ENCODE results near the gene SKA1. TPM values are rescaled to one million over a fixed set of nuclear protein-coding genes. Genes with fewer than 3 reads are reported as not detected.
A peak's percentile ranks its signal among the peaks of the same experiment; 100 is the strongest.

The SKA1 gene
- total and polyA plus RNA-seq, 2 experiments from 2014 or later = 3.3 to 8.5 TPM

DNA sequence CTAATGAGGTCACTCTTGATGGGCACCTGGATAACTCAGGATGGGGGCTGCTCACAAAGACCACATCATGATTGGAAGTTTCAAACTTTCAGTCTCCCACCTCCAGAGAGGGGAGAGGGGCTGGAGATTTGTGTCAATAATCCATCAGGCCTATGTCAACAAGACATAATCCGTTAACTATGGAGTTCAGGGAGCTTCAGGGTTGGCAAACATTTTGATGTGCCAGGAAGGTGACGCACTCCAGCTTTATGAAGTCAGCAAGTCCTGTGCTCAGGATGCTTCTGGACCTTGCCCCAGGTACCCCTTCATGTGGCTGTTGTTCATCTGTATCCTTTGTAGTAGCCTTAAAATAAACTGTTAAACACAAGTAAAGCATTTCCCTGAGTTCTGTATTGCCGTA is 19.0 kb downstream of the SKA1 start:
- no peaks in the 10 kb centered on the region for H3K9me3 ChIP-seq (ENCODE audit: low read depth)
- no peak overlapping the region for H3K4me3 ChIP-seq
- peaks cover 18% of the 10 kb centered on the region for H3K4me1 ChIP-seq (ENCODE audit: low read depth)
- no peaks in the 10 kb centered on the region for H3K36me3 ChIP-seq
- TF ChIP-seq, protein P1, sequence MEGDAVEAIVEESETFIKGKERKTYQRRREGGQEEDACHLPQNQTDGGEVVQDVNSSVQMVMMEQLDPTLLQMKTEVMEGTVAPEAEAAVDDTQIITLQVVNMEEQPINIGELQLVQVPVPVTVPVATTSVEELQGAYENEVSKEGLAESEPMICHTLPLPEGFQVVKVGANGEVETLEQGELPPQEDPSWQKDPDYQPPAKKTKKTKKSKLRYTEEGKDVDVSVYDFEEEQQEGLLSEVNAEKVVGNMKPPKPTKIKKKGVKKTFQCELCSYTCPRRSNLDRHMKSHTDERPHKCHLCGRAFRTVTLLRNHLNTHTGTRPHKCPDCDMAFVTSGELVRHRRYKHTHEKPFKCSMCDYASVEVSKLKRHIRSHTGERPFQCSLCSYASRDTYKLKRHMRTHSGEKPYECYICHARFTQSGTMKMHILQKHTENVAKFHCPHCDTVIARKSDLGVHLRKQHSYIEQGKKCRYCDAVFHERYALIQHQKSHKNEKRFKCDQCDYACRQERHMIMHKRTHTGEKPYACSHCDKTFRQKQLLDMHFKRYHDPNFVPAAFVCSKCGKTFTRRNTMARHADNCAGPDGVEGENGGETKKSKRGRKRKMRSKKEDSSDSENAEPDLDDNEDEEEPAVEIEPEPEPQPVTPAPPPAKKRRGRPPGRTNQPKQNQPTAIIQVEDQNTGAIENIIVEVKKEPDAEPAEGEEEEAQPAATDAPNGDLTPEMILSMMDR (IDR thresholded peaks at IDR 0.05; ENCODE audit: low read depth, low read length) = no peak
- DNase-seq (ENCODE audit: low read depth in 1 of 2, low spot score in 1 of 2) = no peak
- no peak overlapping the region for H3K27ac ChIP-seq
- H3K27me3 ChIP-seq = no peaks in the 10 kb centered on the region

DNA sequence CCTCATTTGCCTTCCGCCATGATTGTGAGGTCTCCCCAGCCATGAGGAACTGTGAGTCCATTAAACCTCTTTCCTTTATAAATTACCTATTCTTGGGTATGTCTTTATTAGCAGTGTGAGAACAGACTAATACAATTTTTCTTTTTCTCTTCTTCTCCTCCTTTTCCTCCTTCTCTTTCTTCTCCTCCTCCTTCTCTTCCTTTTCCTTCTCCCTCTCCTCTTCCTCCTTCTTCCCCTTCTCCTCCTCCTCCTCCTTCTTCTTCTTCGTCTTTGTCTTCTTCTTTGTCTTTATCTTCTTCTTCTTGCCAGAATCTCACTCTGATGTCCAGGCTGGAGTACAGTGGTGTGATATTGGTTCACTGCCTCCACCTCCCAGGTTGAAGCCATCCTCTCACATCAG is 20.2 kb downstream of the SKA1 start:
- H3K27me3 ChIP-seq = no peaks in the 10 kb centered on the region
- TF ChIP-seq, protein P1 (IDR thresholded peaks at IDR 0.05; ENCODE audit: low read depth, low read length) = no peak
- H3K36me3 ChIP-seq = no peaks in the 10 kb centered on the region
- H3K9me3 ChIP-seq (ENCODE audit: low read depth) = no peaks in the 10 kb centered on the region
- no peak overlapping the region for H3K4me3 ChIP-seq
- no peak for DNase-seq (ENCODE audit: low read depth in 1 of 2, low spot score in 1 of 2)
- H3K4me1 ChIP-seq (ENCODE audit: low read depth) = peaks cover 17% of the 10 kb centered on the region
- H3K27ac ChIP-seq = no peak overlapping the region

DNA sequence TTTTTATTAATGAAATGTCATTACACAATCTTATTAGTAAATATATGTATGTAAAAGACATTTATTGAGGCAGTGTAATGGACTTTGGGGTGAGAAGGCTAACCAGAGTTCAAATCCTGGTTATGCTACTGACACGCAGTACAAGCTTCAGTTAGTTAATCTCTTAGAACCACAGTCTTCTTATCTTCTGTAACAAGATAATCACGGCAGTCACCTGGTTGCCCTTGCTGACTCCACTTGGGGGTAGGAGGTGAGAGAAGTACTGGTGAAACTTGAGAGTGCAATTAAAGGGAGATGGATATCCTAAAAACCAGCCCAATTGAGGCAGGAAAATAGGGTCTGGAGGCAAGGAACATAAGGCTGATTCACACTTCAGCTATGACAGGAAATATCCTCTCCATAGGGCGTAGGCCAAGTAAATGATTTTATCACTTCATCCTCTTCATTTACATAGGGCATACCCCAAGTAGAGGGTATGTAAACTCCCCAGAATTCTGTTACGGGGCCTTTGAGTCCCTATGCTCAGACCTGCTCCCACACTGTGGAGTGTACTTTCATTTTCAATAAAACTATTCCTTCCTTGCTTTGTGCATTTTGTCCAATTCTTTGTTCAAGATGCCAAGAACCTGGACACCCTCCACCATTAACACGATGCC is 21.3 kb downstream of the SKA1 start:
- H3K27me3 ChIP-seq = no peaks in the 10 kb centered on the region

DNA sequence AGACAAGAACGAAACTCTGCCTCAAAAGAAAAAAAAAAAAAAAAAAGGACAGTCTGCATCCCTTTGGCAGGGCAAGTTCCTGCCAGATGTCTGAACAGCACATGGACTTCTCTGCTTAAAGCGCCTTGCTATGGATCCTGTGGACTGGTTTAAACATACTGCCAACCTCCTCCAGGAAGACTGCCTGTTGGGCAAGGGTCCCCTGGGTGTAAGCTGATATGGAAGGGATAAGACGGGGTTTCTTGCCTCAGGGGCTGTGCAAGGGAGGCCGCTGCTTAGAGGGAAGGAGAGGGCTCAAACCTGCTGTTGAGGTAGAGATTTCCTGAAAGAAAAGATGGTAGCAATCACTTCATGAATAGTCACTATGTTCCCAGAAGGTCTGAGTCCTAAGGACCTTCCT is 22.2 kb downstream of the SKA1 start:
- H3K9me3 ChIP-seq (ENCODE audit: low read depth) = no peaks in the 10 kb centered on the region
- no peaks in the 10 kb centered on the region for H3K27me3 ChIP-seq
- no peak overlapping the region for H3K4me3 ChIP-seq
- DNase-seq (ENCODE audit: low read depth in 1 of 2, low spot score in 1 of 2) = peak in 1 of 2 donors; percentile 25
- peaks cover 28% of the 10 kb centered on the region for H3K4me1 ChIP-seq (ENCODE audit: low read depth)
- H3K27ac ChIP-seq = no peak overlapping the region
- TF ChIP-seq, protein P1 (IDR thresholded peaks at IDR 0.05; ENCODE audit: low read depth, low read length) = no peak
- H3K36me3 ChIP-seq = no peaks in the 10 kb centered on the region

More for the DNA sequence above, 21.3 kb downstream of the SKA1 start:
- no peaks in the 10 kb centered on the region for H3K9me3 ChIP-seq (ENCODE audit: low read depth)
- no peaks in the 10 kb centered on the region for H3K36me3 ChIP-seq
- TF ChIP-seq, protein P1 (IDR thresholded peaks at IDR 0.05; ENCODE audit: low read depth, low read length) = no peak
- no peak for DNase-seq (ENCODE audit: low read depth in 1 of 2, low spot score in 1 of 2)
- H3K4me1 ChIP-seq (ENCODE audit: low read depth) = peaks cover 23% of the 10 kb centered on the region
- no peak overlapping the region for H3K27ac ChIP-seq
- H3K4me3 ChIP-seq = no peak overlapping the region

DNA sequence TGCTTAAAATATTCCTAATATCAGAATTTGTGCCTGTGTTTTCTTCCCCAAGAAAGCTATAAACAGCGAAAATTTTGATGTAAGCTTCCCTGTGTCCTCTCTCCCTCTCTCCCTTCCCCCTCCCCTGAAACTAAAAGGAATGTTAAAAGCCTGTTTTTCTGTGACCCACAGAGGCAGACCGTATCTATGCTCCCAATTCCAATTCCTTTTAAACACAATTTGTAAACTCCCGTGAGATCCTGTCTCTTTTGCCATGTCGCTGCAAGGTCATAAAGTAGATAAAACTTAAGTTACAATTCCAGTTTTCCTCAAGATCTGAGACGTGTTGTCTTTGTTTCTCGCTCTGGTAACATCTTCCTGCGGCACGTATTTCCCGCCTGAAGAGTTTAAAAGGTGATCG is 23.3 kb downstream of the SKA1 start:
- Histone ChIP-seq H3K27ac (no peak overlapping the region), H3K4me3 (no peak overlapping the region), H3K27me3 (no peaks in the 10 kb centered on the region), H3K4me1 (ENCODE audit: low read depth) (peaks cover 35% of the 10 kb centered on the region), H3K36me3 (no peaks in the 10 kb centered on the region), H3K9me3 (ENCODE audit: low read depth) (no peaks in the 10 kb centered on the region)
- no peak for DNase-seq (ENCODE audit: low read depth in 1 of 2, low spot score in 1 of 2)
- TF ChIP-seq, protein P1 (IDR thresholded peaks at IDR 0.05; ENCODE audit: low read depth, low read length) = no peak

Measured in cardiac muscle cell (in vitro differentiated cells and primary cell).